Effector memory CD4-positive, alpha-beta T cell (primary cell): ENCODE results near the gene CENPF.

Source experiments
- DNase-seq, 3 donors: peaks; one replicate each; pipeline ENCODE4 v3.0.0-alpha.2; 2020
- H3K27ac ChIP-seq: 2 replicates; pipeline ENCODE4 v1.7.0; 2013; ENCODE audit warnings: mild to moderate bottlenecking, low read length, moderate library complexity; ENCODE audit not compliant: insufficient read depth, poor library complexity, severe bottlenecking
- H3K27me3 ChIP-seq: replicated peaks from 2 replicates; pipeline ENCODE4 v1.7.0; 2013; ENCODE audit warnings: mild to moderate bottlenecking, low read length; ENCODE audit not compliant: insufficient read depth, control insufficient read depth, poor library complexity, severe bottlenecking
- H3K36me3 ChIP-seq: 2 replicates; pipeline ENCODE4 v1.7.0; 2013; ENCODE audit warnings: mild to moderate bottlenecking, low read length, moderate library complexity; ENCODE audit not compliant: control insufficient read depth, insufficient read depth
- H3K4me1 ChIP-seq: 2 replicates; pipeline ENCODE4 v1.7.0; 2013; ENCODE audit warnings: low read length, mild to moderate bottlenecking; ENCODE audit not compliant: control insufficient read depth, insufficient read depth, poor library complexity, severe bottlenecking
- H3K4me3 ChIP-seq: 2 replicates; pipeline ENCODE4 v1.7.0; 2013; ENCODE audit warnings: low read length, low read depth, mild to moderate bottlenecking; ENCODE audit not compliant: insufficient read depth, poor library complexity, severe bottlenecking
- H3K9me3 ChIP-seq: 2 replicates; pipeline ENCODE4 v1.7.0; 2013; ENCODE audit warnings: mild to moderate bottlenecking, low read length, moderate library complexity; ENCODE audit not compliant: control insufficient read depth
- total RNA-seq, 3 donors: gene quantifications; one replicate each; lab custom pipeline; 2026; lab: John Stamatoyannopoulos, UW

Gene CENPF, protein sequence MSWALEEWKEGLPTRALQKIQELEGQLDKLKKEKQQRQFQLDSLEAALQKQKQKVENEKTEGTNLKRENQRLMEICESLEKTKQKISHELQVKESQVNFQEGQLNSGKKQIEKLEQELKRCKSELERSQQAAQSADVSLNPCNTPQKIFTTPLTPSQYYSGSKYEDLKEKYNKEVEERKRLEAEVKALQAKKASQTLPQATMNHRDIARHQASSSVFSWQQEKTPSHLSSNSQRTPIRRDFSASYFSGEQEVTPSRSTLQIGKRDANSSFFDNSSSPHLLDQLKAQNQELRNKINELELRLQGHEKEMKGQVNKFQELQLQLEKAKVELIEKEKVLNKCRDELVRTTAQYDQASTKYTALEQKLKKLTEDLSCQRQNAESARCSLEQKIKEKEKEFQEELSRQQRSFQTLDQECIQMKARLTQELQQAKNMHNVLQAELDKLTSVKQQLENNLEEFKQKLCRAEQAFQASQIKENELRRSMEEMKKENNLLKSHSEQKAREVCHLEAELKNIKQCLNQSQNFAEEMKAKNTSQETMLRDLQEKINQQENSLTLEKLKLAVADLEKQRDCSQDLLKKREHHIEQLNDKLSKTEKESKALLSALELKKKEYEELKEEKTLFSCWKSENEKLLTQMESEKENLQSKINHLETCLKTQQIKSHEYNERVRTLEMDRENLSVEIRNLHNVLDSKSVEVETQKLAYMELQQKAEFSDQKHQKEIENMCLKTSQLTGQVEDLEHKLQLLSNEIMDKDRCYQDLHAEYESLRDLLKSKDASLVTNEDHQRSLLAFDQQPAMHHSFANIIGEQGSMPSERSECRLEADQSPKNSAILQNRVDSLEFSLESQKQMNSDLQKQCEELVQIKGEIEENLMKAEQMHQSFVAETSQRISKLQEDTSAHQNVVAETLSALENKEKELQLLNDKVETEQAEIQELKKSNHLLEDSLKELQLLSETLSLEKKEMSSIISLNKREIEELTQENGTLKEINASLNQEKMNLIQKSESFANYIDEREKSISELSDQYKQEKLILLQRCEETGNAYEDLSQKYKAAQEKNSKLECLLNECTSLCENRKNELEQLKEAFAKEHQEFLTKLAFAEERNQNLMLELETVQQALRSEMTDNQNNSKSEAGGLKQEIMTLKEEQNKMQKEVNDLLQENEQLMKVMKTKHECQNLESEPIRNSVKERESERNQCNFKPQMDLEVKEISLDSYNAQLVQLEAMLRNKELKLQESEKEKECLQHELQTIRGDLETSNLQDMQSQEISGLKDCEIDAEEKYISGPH (N-terminal part only)
- total RNA-seq = 8.9 to 14.4 (median 10.5) reads per million in 3 donors

DNA sequence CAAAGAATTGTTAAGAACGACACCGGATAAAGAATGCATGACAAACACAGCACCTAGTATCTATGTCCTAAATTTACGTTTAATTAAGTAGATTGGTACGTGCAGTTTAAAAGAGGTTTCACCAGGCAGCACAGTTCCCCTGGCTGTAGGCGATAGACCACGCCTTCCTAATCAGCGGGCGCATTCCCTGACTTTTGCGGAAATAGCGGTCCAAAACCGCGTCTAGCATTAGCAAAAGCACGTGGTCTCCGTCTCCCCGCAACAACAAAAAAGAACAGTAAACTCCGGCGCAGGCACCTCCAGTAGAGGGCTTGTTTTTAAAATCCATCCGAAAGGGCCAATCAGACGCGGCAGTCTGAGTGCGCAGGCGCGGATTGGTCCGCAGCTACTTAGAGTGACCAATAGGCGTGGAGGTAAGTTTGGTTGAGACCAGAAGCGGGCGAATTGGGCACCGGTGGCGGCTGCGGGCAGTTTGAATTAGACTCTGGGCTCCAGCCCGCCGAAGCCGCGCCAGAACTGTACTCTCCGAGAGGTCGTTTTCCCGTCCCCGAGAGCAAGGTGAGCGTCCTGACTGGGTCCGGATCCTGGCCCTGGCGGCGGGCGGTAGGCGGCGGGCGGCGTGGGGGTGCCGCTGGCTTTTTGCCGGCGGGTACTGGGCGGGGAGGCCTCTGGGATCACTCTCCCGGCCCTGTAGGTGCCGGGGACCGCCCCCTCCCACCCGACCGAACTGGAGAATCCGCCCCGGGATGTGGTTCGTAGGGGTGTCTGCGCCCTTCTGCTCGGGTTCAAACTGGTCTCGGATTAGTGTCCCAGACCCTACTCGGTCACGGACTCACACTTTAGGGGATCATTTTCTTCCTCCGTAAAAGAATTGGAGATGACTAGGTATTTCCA lies at the start of gene CENPF:
TSS of gene CENPF (plus strand) at position 432 of the 894 bp plus-strand sequence. CDS start 10,560 bp downstream, outside the sequence.
- Histone ChIP-seq H3K27me3 (no peaks in the 10 kb centered on the region), H3K9me3 (no peaks in the 10 kb centered on the region), H3K36me3 (no peaks in the 10 kb centered on the region), H3K27ac (peak within 1 kb of the TSS; percentile 11), H3K4me1 (peaks cover 7% of the 10 kb centered on the region), H3K4me3 (peak within 1 kb of the TSS; percentile 88)
- DNase-seq = peak; percentile 90 to 94 (median 92)

DNA sequence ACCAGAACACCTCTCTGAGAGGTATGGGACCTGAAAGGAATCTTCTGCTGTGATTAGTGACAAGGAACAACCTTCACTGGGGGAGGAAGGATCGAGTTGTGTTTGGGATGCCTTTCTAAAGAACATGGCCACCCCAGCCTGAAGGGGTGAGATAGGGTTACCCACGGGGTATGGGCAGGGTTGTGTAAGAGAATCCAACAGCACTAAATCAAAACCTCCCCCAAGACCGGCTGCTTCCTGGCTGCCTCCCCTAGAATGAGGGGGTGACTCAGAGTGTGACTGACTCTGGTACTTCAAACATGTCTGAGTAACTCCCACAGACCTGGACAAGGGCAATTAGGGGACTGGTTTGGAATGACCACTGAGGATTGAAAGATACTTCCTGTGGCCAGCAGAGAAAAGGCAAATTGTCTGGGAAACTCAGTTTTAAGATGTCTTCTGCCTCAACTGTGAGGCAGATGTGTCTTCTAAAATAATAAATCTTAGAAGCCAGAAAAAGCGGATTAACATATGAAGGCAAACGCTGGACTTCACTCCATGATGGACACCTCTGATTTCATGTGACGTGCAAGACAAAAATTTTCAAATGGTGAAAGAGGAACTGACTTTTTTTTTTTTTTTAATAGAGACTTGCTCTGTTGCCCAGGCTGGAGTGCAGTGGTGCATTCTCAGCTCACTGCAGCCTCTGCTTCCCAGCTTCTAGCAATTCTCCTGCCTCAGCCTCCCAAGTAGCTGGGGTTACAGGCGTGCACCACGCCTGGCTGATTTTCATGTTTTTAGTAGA lies 44.9 kb upstream of the CENPF start:
- H3K4me3 ChIP-seq = no peak overlapping the region
- H3K4me1 ChIP-seq = no peaks in the 10 kb centered on the region
- no peak overlapping the region for H3K27ac ChIP-seq
- DNase-seq = no peak
- no peaks in the 10 kb centered on the region for H3K9me3 ChIP-seq
- H3K27me3 ChIP-seq = no peaks in the 10 kb centered on the region
- no peaks in the 10 kb centered on the region for H3K36me3 ChIP-seq

- Histone ChIP-seq H3K27me3 (no peaks in the 10 kb centered on the region), H3K9me3 (no peaks in the 10 kb centered on the region), H3K4me3 (no peak overlapping the region), H3K36me3 (no peaks in the 10 kb centered on the region), H3K4me1 (no peaks in the 10 kb centered on the region), H3K27ac (no peak overlapping the region)
- DNase-seq = no peak
Observed at GRCh38 chr1:214563881-214564280, 39.1 kb upstream of the CENPF start.

DNA sequence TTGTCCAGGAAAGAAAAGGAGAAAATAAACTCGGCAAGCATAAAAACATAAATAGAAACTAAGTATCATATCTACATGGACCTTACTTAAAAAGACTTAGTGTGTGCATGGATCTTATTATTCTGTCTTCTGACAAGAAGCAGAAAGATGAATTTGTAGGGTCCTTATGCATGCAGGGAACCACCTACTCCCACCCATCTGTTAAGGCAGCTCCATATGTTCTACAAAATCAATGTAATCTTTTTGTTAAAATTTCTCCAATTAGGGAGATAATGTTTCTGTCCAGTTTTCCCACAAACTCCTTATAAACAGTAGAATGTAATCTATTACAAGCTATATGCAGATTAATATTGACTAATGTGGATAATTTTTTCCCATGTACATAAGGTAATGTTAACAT lies 37.7 kb upstream of the CENPF start:
- no peak for DNase-seq
- no peak overlapping the region for H3K4me3 ChIP-seq
- H3K36me3 ChIP-seq = no peaks in the 10 kb centered on the region
- no peaks in the 10 kb centered on the region for H3K4me1 ChIP-seq
- no peaks in the 10 kb centered on the region for H3K27me3 ChIP-seq
- H3K9me3 ChIP-seq = no peaks in the 10 kb centered on the region
- no peak overlapping the region for H3K27ac ChIP-seq

DNA sequence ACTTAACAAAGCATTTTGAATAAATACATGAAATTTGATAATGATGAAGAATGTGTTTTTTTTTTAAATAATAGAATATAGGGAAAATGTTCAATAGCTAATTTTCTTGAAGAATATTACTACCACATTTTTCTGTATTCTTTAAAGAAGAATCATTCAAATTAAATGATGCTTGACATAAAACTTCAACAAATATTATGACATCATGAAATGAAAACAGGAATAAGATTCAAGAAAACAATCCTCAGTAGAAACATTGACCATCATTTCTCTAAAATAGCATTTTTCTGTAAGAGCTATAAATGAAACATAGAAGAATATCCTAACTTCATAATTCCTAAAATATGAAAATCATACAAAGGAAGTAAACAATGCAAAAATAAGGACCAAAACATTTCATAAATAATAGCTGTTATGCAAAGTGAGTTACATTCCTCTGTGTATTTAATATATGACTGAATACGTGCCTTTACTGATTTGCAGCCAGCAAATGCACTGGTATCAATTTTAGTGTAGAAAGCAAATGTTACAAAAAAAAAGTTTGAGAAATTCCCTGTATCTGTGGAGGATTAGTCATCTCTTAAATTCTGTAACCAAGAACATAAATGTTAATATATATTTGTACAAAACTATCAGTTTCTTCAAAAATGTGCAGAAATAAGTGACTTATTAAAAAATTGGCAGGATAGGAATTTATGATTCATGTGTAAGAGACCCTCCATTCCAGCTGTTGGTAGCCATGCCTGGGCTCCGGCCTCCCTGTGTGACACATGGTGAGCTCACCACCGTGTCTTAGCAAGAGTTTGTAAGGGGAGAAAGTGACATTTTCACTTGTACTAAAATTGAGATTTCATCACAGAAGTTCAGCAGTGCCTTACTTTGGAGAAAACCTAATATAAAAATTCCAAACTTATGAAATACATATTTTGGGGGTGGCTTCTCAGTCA lies 36.6 kb upstream of the CENPF start:
- Histone ChIP-seq H3K27ac (no peak overlapping the region), H3K4me1 (no peaks in the 10 kb centered on the region)

GRCh38 chr1:214567481-214567980 lies 35.5 kb upstream of the CENPF start:
- no peaks in the 10 kb centered on the region for H3K27me3 ChIP-seq
- H3K36me3 ChIP-seq = no peaks in the 10 kb centered on the region
- no peak for DNase-seq
- H3K27ac ChIP-seq = no peak overlapping the region
- H3K4me3 ChIP-seq = no peak overlapping the region
- H3K9me3 ChIP-seq = no peaks in the 10 kb centered on the region
- H3K4me1 ChIP-seq = no peaks in the 10 kb centered on the region

More for the DNA sequence above, 36.6 kb upstream of the CENPF start:
- Histone ChIP-seq H3K27me3 (no peaks in the 10 kb centered on the region), H3K36me3 (no peaks in the 10 kb centered on the region), H3K9me3 (no peaks in the 10 kb centered on the region), H3K4me3 (no peak overlapping the region)
- DNase-seq = no peak

DNA sequence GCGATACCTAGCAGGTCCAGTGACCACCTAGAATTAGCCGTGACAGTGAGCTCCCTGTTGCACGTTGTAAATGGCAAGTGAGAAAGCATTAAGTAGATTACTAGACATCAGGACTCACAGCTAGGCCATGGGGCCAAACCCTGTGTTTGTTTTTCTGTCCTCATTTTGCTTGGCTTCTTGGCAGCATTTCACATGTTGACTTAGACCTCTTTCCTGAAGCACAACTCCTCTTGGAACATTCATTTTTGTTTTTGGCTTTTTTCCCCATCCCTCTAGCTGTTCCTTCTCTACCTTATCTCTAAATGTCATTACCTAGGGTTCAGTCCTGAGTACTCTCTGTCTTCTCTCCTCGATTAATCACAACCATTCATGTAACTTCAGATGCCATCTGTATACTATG lies 34.7 kb upstream of the CENPF start:
- no peaks in the 10 kb centered on the region for H3K36me3 ChIP-seq
- no peak for DNase-seq
- no peaks in the 10 kb centered on the region for H3K4me1 ChIP-seq
- H3K9me3 ChIP-seq = no peaks in the 10 kb centered on the region
- H3K27ac ChIP-seq = no peak overlapping the region
- no peaks in the 10 kb centered on the region for H3K27me3 ChIP-seq
- no peak overlapping the region for H3K4me3 ChIP-seq
